GM19467 (cell line): ENCODE results near the gene ARHGEF3.
A peak's percentile ranks its signal among the peaks of the same experiment; 100 is the strongest.
"Not testable (repeated sequence)": the region's sequence is repeated elsewhere in the genome, so short reads cannot be mapped to it uniquely, and the experiment has no call there.

Experiments
- ATAC-seq: cut with Tn5 transposase; IDR thresholded peaks from one replicate; pipeline ENCODE4 v1.9.1; 2021; ENCODE audit warnings: mild to moderate bottlenecking, moderate library complexity; ENCODE audit not compliant: unreplicated experiment

Gene ARHGEF3

DNA sequence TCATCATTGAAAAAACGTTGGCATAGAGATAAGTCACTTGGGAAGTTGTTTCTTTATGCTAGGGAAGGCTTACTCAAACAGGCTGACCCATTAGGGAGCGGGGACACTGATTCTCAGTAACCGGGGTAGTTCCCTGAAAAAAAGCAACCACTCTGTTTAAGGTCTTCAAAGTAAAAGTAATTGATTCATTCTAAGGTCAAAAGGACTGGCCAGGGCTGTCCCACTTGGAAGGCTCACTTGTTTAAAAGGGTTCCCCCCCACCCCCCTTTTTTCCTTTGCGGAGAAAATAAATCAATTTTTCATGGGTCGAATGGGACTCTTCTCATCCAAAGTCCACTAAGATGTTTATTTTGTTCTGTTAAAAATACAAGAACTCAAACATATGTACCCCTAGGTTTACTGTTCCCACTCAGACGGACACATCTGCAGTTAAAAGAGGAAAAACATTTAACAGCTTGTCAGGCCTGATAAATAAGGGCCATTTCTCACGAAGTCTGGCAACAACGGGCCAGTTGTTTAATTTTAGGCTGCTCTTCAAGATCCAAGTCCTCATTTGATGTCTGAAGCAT is 53.0 kb downstream of the ARHGEF3 start:
- no peak for ATAC-seq

GRCh38 chr3:56747150-56747549 is 54.6 kb downstream of the ARHGEF3 start:
- no peak for ATAC-seq

GRCh38 chr3:56744016-56744415 is 57.7 kb downstream of the ARHGEF3 start:
- ATAC-seq: no peak

- ATAC-seq: no peak
Measured at GRCh38 chr3:56742887-56743286, 58.9 kb downstream of the ARHGEF3 start.

DNA sequence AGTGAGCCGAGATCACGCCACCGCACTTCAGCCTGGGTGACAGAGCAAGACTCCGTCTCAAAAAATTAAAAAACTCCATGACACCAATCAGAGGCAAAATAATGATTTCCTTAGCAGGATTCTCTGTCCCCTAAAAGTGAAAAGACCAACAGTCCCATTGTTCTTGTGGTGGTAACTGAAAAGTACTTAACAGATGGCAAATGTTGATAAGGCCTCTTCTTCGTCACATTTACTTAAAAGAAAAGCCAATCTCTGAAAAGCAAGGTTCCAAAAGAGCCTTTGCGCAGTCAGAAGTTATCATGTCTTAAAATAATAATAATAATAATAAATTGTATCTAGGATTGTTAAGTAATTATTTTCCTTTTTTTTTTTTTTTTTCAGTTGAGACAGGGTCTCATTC is 62.7 kb downstream of the ARHGEF3 start:
- ATAC-seq: no peak

- ATAC-seq: no peak
Measured at GRCh38 chr3:56737006-56737405, 64.7 kb downstream of the ARHGEF3 start.

GRCh38 chr3:56732109-56732508 is 69.6 kb downstream of the ARHGEF3 start:
- no peak for ATAC-seq

GRCh38 chr3:56725175-56725574 is 76.6 kb downstream of the ARHGEF3 start:
- peak; percentile 97 for ATAC-seq

DNA sequence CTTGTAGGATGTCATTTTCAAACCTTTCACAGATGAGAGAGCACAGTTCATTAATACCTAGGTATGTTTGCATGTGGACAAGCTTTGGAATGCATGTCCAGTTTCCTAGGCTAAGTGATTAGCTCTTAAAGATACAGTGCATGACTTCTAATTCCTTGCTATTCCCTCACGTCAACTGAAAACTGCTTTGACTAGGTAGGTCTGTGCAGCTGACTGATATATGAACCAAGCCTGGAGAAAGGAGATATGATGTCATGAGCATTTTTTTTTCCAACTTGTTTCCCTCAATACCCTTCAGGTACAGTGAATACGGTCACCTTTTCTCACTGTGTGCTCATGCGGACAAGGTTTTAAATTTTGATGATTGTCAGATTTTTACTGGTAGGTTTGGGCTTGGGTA is 77.1 kb downstream of the ARHGEF3 start:
- no peak for ATAC-seq

DNA sequence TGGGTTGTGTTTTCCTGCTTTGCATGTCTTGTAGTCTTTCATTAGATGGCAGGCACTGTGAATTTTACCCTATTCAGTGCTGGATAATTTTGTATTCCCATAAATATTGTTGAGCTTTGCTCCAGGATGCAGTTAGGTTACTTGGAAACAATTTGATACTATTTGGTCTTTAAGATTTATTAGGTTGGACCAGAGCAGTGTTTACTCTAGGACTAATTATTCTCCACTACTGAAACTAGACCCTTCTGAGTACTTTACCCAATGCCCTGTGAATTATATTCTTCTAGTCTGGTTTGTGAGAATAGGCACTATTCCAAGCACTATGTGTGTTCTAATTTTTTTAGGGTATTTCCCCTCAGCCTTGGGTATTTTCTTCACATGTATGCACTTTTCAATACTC is 80.9 kb downstream of the ARHGEF3 start:
- no peak for ATAC-seq

GRCh38 chr3:56718809-56719208 is 82.9 kb downstream of the ARHGEF3 start:
- not testable (repeated sequence) for ATAC-seq

DNA sequence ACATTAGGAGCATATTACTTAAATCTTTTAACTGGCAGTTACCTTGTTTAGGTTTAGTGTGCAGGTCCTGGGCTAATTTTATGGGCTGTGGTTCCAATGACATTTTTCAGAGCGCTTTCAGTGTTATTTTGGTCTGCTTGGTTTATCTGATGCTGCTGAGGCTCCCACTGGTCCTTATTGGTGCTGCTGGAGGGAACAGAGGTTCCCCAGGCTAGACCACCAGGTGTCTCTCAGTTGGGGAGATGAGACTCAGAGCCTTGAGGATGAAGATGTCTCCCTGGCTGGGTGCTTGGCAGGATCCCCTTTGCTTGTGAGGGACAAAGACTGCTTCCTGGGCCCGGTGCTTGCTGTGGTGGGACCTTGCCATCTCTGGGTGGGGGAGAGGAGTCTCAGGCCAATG is 90.4 kb downstream of the ARHGEF3 start:
- no peak for ATAC-seq

GRCh38 chr3:56707412-56707811 is 94.3 kb downstream of the ARHGEF3 start:
- not testable (repeated sequence) for ATAC-seq

DNA sequence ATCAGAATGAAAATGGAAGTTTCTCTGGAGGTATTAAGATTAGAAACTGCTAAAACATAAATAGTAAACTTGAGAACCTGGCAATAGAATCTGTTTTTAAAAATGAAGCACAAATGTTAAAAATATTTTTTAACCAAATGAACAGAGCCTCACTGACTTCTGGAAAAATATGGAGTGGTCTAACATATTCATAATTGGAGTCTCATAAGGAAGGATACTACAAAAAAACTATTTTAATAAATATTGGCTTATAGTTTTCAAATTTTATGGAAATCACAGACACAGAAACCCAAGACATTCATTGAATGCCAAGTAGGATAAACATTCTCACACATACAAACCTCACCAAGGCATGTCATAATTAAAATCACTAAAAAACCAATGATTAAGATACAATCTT is 95.1 kb downstream of the ARHGEF3 start:
- no peak for ATAC-seq

- no peak for ATAC-seq
Measured at GRCh38 chr3:56704706-56705105, 97.0 kb downstream of the ARHGEF3 start.

DNA sequence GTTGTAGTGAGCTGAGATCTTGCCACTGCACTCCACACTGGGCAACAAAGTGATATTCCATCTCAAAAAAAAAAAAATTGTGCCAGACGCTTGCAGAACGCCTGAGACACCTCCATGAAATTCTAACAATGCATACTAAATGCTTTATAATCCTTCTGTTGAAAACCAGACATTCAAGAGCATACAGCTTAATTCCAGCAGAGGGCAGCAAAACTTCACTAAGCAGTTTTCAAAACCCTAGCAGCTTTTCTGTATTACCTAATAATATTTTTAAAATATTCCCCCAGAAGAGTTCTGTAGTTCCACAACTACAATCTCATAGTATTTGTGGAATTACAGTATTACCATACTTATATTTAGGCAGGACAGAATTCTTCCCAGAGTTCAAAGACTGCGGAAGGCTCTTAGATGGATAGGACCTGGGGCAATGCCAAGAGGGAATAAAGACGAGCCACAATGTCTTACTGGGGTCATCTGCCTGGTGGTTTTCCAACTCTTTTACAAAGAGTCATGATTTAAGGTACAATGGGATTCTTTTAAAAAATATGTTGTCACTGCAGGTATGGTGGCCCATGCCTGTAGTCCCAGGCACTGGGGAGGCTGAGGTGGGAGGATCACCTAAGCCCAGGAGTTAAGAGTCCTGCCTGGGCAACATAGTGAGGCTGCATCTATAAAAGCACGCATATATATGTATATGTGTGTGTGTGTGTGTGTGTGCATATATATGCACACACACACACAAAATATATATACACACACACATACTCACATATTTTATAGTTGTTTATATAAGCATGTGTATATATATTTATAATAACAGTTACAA is 99.0 kb downstream of the ARHGEF3 start:
- ATAC-seq: no peak

GRCh38 chr3:56700151-56700550 is 101.6 kb downstream of the ARHGEF3 start:
- ATAC-seq: no peak

- ATAC-seq: no peak
Measured at GRCh38 chr3:56694867-56695683, 106.7 kb downstream of the ARHGEF3 start.

- ATAC-seq: no peak
Measured at GRCh38 chr3:56693750-56694149, 108.0 kb downstream of the ARHGEF3 start.

DNA sequence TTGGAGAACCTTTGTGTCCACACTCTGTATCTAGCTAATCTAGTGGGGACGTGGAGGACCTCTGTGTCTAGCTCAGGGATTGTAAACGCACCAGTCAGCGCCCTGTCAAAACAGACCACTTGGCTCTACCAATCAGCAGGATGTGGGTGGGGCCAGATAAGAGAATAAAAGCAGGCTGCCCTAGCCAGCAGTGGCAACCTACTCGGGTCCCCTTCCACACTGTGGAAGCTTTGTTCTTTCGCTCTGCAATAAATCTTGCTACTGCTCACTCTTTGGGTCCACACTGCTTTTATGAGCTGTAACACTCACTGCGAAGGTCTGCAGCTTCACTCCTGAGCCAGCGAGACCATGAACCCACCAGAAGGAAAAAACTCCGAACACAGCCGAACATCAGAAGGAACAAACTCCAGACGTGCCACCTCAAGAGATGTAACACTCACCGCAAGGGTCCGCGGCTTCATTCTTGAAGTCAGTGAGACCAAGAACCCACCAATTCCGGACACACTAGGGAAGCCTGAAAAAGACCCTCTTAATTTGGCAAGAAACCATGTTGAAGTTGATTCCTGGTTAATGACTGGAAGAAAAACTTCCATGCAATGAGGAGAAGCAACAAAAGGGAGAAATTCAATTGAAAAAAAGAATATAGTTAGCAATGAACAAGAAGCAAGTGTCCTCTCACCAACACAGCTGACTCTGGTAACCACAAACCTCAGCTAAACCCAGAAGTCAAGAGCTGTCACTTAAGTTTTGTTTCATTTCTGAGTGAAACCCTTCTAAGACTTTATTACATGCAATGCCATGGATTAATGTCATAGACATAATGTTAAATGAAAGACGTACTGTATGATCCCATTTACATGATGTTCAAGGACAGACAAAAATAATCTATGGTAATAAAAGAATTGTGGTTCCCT is 109.0 kb downstream of the ARHGEF3 start:
- not testable (repeated sequence) for ATAC-seq

DNA sequence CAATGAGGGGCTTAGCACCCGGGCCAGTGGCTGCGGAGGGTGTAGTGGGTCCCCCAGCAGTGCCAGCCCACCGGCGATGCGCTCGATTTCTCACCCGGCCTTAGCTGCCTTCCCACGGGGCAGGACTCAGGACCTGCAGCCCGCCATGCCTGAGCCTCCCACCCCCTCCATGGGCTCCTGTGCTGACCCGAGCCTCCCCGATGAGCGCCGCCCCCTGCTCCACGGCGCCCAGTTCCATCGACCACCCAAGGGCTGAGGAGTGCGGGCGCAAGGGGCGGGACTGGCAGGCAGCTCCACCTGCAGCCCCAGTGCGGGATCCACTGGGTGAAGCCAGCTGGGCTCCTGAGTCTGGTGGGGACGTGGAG is 109.8 kb downstream of the ARHGEF3 start:
- not testable (repeated sequence) for ATAC-seq
